ENCODE measurements around the gene RBM28.

- TF ChIP-seq, protein P1, sequence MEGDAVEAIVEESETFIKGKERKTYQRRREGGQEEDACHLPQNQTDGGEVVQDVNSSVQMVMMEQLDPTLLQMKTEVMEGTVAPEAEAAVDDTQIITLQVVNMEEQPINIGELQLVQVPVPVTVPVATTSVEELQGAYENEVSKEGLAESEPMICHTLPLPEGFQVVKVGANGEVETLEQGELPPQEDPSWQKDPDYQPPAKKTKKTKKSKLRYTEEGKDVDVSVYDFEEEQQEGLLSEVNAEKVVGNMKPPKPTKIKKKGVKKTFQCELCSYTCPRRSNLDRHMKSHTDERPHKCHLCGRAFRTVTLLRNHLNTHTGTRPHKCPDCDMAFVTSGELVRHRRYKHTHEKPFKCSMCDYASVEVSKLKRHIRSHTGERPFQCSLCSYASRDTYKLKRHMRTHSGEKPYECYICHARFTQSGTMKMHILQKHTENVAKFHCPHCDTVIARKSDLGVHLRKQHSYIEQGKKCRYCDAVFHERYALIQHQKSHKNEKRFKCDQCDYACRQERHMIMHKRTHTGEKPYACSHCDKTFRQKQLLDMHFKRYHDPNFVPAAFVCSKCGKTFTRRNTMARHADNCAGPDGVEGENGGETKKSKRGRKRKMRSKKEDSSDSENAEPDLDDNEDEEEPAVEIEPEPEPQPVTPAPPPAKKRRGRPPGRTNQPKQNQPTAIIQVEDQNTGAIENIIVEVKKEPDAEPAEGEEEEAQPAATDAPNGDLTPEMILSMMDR (tag by site-specific recombination; IDR thresholded peaks at IDR 0.05) = no peak
- no peak for TF ChIP-seq ATF2 (tag by site-specific recombination; IDR thresholded peaks at IDR 0.05; ENCODE audit: low read depth)
- no peak for TF ChIP-seq ZNF513 (tag by site-specific recombination; IDR thresholded peaks at IDR 0.05)
- TF ChIP-seq ZNF785 (tag by site-specific recombination; IDR thresholded peaks at IDR 0.05) = no peak
- TF ChIP-seq ZNF394 (tag by site-specific recombination; IDR thresholded peaks at IDR 0.05; ENCODE audit: borderline replicate concordance) = no peak
- no peak for TF ChIP-seq ZNF701 (tag by site-specific recombination; IDR thresholded peaks at IDR 0.05)
- TF ChIP-seq ZNF354C (tag by site-specific recombination; IDR thresholded peaks at IDR 0.05; ENCODE audit: borderline replicate concordance, low read depth) = no peak
- no peak for TF ChIP-seq SP2 (tag by site-specific recombination; IDR thresholded peaks at IDR 0.05)
- no peak for TF ChIP-seq YY1 (tag by site-specific recombination; IDR thresholded peaks at IDR 0.05)
- TF ChIP-seq ZNF560 (tag by site-specific recombination; IDR thresholded peaks at IDR 0.05; ENCODE audit: borderline replicate concordance) = no peak
Observed at GRCh38 chr7:128379900-128380479, 36.3 kb upstream of the RBM28 start.

Data from HEK293 (cell line).